Upper lobe of left lung (tissue), 4 donors: Measurements from ENCODE around the gene CA5A.
"Not testable (repeated sequence)": the region's sequence is repeated elsewhere in the genome, so short reads cannot be mapped to it uniquely, and the experiment has no call there.

Experiments
- CTCF ChIP-seq, 6 experiments: fragments of 450-650 bp in 4 of 6; fragments of 200-600 bp in 2 of 6; sonication (generic) in 2 of 6; IDR thresholded peaks; one replicate each; pipeline ENCODE4 v1.5.1; 2016 to 2019; ENCODE audit warnings: antibody characterized with exemption in 6 of 6
- POLR2A ChIP-seq, 4 donors: fragments of 450-650 bp; IDR thresholded peaks; one replicate each; pipeline ENCODE4 v1.5.1; 2016 to 2017; ENCODE audit warnings: antibody characterized with exemption in 4 of 4, mild to moderate bottlenecking in 2 of 4

- not testable (repeated sequence) for TF ChIP-seq CTCF, POLR2A (IDR thresholded peaks at IDR 0.05)
These were observed 78.0 kb downstream of the CA5A start for GRCh38 chr16:87858151-87858993.
